ENCODE results near the gene CBX7.

Gene CBX7

GRCh38 chr22:39094717-39095389, 57.6 kb downstream of the CBX7 start:
- DNase-seq (ENCODE audit: low read depth in 2 of 2), result no peak

- DNase-seq (ENCODE audit: low read depth in 2 of 2), result no peak
Observed at GRCh38 chr22:39092111-39092862, 60.2 kb downstream of the CBX7 start.

GRCh38 chr22:39091126-39092081, 61.1 kb downstream of the CBX7 start:
- DNase-seq (ENCODE audit: low read depth in 2 of 2), result no peak

DNA sequence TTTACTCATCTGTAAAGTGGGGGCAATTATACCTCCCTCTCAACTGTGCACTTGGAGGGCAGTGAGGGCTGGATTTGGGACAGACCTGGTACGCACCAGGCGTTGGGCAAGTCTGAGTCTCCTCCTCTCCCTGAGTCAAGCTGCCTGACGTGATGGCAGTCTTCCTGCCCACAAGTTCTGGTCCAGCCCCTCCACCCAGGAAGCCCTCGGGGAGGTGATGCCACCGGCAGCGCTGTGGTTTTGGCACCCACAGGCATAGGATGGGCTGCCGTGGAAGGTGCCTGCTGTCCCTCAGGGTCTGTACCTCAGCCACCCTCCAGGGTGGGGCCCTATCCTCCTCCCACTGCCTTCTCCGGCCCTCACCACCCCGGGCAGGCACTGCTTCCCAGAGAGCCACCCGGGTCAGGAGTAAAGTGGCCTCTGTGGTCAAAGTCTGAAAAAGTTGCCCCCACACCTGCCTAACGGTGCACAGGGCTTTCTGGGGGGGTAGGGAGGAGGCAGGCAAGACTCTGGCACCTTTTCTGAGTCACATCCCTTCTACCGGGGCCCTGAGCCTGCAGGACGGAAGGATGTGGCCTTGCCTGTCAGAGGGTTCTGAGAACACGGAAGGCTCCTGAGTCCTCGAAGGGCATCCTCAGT, 61.9 kb downstream of the CBX7 start:
- DNase-seq (ENCODE audit: low read depth in 2 of 2), result peak; percentile 73 to 85

DNA sequence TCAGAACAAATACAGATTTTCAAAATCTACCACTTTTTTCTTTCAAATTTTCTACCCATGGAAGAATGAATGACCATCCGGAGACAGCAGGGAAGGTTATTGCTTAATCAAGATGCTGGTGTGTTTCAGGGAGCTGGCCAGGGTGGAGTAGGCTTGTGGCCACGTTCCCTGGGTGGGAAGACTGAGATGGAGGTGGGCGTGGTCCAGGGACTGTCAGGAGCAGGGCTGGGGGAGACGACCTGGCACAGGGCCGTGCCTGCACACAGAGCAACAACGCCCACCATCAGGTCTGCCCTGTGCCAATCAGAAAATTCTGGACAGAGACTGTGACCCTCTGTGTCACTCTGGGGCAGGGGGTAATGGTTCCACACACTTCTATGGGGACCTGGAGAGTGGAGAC, 62.6 kb downstream of the CBX7 start:
- no peak for DNase-seq (ENCODE audit: low read depth in 2 of 2)

- DNase-seq (ENCODE audit: low read depth in 2 of 2), result no peak
Observed at GRCh38 chr22:39088685-39089032, 63.8 kb downstream of the CBX7 start.

DNA sequence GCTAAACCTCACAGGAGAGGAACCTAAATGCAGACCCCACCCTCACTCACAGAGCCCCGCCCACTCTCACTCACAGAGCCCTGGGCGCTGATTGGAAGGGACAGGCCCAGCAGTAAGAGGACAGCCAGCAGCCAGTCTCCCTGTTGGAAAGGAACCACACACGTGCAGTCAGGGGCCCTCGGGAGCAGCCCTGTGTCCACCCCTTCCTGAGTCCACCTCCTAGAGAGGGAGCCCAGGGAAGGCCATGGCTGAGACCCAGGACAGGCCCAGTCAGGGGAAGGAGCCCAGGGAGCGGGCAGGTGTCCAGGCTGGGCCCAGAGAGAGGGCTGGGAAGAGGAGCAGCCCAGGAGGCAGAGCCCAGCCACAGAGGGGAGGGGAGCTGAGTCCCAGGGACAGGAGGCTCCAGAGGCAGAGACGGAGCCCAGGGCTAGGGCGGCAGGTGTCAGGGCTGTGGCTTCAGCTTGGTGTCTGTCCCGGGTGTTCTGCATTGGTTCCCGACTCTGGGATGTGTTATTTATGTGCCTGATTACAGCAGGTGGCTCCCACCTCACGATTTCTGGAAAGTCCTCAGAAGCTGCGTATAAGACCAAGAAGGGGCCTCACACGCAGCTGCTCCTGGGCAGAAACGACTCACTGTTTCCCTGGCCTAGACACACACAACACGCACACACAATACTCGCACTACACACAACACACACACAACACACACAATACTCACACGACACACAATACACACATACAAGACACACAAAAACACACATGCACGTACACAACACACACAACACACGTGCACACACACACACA, 64.4 kb downstream of the CBX7 start:
- DNase-seq (ENCODE audit: low read depth in 2 of 2), result no peak

DNA sequence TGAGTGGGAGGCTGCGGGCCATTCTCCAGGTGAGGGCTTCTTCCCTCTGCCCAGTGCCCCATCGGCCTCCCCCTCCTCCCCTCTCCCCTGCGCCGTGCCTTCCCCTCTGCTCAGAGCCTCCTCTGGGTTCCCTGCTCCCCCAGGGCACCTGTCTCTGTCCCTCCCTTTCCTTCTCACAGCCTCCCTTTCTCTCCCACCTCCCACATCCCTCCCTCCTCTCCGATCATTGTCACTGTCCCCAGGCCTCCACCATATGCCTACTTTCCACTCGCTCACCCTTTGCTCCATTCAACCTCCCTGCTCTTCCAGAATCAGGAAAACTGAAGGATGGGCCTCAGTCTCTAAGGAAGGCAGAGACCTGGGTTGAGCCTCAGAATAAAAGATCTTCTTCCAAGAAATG, 65.4 kb downstream of the CBX7 start:
- no peak for DNase-seq (ENCODE audit: low read depth in 2 of 2)

GRCh38 chr22:39084666-39085065, 67.8 kb downstream of the CBX7 start:
- no peak for DNase-seq (ENCODE audit: low read depth in 2 of 2)

DNA sequence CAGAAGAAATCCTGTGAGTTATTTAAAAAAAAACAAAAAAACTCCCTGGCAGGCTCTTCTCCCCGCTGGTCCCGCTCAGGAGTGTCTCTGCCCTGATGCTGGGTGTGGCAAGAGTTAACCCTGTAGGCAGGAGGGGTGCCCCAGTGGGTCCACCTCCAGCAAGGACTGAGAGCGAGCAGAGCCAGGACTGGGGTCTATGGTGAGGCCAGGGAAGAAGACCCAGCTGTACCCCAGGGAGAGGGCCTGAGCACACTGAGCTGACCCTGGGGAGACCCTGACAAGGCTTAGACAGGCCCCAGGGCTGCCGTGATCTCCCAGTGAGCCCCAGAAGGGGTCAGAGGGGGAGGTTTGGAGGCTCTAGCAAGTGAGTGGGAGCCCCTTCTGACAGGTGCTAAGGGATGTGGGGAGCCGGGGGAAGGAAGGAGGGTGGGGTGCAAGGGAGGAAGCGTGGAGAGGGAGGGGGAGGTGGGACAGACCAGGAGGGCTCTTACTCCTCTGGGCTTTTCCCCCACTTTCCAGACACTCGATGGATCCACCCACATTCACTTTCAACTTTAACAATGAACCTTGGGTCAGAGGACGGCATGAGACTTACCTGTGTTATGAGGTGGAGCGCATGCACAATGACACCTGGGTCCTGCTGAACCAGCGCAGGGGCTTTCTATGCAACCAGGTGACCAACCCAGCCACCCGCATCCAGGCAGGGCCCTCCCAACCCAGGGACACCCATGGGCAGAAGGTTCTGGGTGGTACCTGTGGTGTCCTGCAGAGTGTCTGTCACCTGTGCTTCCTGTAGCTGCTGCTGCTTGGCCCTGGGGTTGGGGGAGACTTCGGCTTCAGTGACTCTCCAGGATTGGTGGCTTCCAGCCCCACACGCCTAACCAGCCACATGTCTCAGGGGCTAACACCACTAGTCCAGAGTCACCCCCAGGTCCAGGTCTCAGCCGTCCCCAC, 69.0 kb downstream of the CBX7 start:
- no peak for DNase-seq (ENCODE audit: low read depth in 2 of 2)

- no peak for DNase-seq (ENCODE audit: low read depth in 2 of 2)
Observed at GRCh38 chr22:39081598-39081997, 70.9 kb downstream of the CBX7 start.

GRCh38 chr22:39081016-39081415, 71.5 kb downstream of the CBX7 start:
- DNase-seq (ENCODE audit: low read depth in 2 of 2), result no peak
